ENCODE data around the gene SMARCAL1.

GRCh38 chr2:216498379-216499352 is 86.4 kb downstream of the SMARCAL1 start, which contains the start of gene RPL37A:
- TF ChIP-seq CTCF (IDR thresholded peaks at IDR 0.05): no peak
- TF ChIP-seq EZH2 (IDR thresholded peaks at IDR 0.05; ENCODE audit: borderline replicate concordance, insufficient read depth, low read depth, low read length, poor library complexity, severe bottlenecking): no peak

Data from B cell (primary cell).